Epithelial cell of esophagus (primary cell): Measurements from ENCODE around the gene PSTK.

Experiments used
- DNase-seq: peaks from one replicate; pipeline ENCODE4 v3.0.0; 2010; ENCODE audit warnings: low read depth
- H3K4me3 ChIP-seq: 2 replicates; pipeline ENCODE4 v1.5.1; 2011; ENCODE audit warnings: mild to moderate bottlenecking, low read length, control low read depth
- CTCF ChIP-seq: IDR thresholded peaks from 2 replicates; pipeline ENCODE4 v1.5.1; 2011; ENCODE audit warnings: low read depth, mild to moderate bottlenecking, low read length, control low read depth, inconsistent platforms; ENCODE audit not compliant: insufficient read depth; ENCODE audit errors: missing control alignments

PSTK gene

GRCh38 chr10:123018531-123018930, 38.3 kb downstream of the PSTK start:
- no peak overlapping the region for H3K4me3 ChIP-seq
- no peak for TF ChIP-seq CTCF
- no peak for DNase-seq

- no peak for TF ChIP-seq CTCF
- no peak overlapping the region for H3K4me3 ChIP-seq
- DNase-seq = no peak
Measured at GRCh38 chr10:123019264-123019663, 39.1 kb downstream of the PSTK start.

- no peak for DNase-seq
- no peak for TF ChIP-seq CTCF
- no peak overlapping the region for H3K4me3 ChIP-seq
Measured at GRCh38 chr10:123019941-123020703, 39.9 kb downstream of the PSTK start.

- peak; percentile 62 for TF ChIP-seq CTCF
- peak; percentile 47 for DNase-seq
- no peak overlapping the region for H3K4me3 ChIP-seq
Measured at GRCh38 chr10:123021517-123021916, 41.3 kb downstream of the PSTK start.

- TF ChIP-seq CTCF = no peak
- no peak for DNase-seq
- H3K4me3 ChIP-seq = no peak overlapping the region
Measured at GRCh38 chr10:123024540-123024939, 44.3 kb downstream of the PSTK start.

GRCh38 chr10:123026302-123026701, 46.1 kb downstream of the PSTK start:
- no peak overlapping the region for H3K4me3 ChIP-seq
- DNase-seq = no peak
- no peak for TF ChIP-seq CTCF

GRCh38 chr10:123027861-123028260, 47.7 kb downstream of the PSTK start:
- no peak for TF ChIP-seq CTCF
- DNase-seq = peak; percentile 32
- H3K4me3 ChIP-seq = no peak overlapping the region
